Activated T-helper 9 cell treated with anti-CD3 and anti-CD28 coated beads, Interleukin-2, amount 50 U/mL, for 16 hours (primary cell): ENCODE measurements around the gene CAMK2N1.

Source experiments
- DNase-seq: peaks from one replicate; pipeline ENCODE4 v3.0.0-alpha.2; 2020; ENCODE audit warnings: low read depth

CAMK2N1 gene

DNA sequence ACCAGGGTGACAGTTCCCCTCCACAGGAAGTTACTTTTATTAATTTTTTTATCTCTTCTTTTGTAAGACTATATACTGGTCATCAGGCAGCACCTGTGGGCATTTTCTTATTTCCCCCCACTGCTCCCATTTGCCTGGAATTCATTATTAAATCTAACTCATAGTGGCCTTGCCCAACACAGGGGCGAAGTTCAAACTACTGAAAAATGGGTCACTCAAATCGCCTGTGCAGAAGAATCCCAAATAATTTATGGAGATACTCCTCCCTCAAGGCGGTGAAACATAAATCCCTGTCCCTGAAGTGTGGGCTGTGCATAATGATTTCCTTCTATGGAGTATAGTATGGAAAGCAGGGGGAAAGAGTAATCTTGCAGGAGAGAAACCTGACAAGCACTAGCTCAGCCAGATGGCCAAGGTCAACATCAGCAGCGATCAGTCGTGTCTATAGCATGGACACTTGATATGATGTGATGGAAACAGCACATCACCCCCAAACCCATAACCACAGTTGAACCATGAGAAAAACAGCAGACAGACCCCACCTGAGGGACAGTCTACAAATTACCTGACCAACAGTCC lies 7.9 kb downstream of the CAMK2N1 start:
- DNase-seq, result no peak

DNA sequence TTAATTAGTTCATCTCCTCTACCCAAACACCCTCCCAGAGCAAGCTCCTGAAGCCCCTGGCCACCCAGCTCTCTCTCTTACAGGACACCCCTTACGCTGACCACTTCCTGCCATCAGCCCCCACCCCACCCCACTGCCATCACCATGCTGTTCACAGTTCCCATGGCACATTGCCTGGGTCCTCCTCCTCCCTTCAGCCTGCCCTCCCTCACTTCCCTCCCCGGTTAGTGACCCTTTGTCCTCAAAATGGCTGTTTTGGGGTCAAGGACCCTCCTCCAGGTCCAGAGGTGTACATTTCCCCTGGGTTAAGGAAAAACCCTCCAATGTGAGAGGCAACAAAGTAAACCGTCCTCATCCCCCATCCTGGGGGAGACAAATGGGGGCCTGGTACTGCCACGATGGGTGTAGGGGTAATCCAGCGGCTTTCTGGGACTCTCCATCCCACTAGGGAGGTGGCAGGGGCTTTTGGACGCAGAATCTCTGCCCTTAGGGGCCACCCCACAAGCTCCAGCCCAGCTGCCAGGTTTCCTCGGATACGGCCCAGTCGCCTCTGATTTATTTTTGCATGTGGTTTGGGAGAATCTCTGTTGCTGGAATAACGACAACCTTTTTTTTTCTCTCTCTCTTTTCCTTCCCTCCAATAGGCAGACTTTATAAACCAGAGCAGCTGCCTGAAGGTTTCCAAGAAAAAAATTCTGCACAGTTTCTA lies 8.5 kb downstream of the CAMK2N1 start:
- DNase-seq, result no peak

DNA sequence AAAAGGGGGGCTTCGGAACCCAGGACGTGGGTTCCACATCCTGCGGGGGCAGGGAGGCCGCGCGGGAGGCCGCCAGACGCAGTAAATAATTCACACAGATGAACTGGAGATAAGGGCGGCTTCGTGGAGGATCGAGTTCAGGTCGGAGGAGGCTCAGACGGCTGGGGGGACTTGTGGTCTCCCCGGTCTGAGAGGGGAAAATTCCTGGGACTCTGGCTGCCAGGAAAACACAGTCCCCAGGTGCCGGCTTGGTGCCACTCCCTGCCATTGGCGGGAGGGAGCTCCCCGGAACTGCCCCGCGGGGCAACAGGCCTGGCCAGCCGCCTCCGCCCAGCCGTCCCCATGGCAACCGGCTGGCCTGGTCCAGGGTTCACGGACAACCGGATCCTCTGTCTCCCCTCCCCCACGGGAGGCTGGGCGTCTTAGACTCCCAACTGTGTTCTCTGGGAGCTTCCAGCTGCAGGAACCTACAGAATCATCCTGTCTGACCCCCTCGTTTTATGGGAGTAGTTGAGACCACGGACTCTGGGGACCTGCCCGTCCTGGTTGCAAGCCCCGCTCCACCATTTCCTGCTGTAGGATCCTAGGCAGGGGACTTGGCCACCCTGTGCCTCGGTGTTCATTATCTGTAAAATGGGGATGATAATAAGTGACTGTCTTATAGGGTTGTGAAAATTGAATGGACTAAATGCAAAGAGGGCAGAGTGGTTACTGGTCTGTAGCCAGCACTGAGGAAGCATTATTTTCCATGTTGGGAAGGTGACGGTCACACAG lies 9.6 kb downstream of the CAMK2N1 start:
- DNase-seq, result no peak

- no peak for DNase-seq
Observed at GRCh38 chr1:20474996-20475395, 11.0 kb downstream of the CAMK2N1 start.

GRCh38 chr1:20474333-20474975 lies 11.6 kb downstream of the CAMK2N1 start:
- DNase-seq, result no peak

GRCh38 chr1:20473894-20474293 lies 12.1 kb downstream of the CAMK2N1 start:
- DNase-seq, result no peak

DNA sequence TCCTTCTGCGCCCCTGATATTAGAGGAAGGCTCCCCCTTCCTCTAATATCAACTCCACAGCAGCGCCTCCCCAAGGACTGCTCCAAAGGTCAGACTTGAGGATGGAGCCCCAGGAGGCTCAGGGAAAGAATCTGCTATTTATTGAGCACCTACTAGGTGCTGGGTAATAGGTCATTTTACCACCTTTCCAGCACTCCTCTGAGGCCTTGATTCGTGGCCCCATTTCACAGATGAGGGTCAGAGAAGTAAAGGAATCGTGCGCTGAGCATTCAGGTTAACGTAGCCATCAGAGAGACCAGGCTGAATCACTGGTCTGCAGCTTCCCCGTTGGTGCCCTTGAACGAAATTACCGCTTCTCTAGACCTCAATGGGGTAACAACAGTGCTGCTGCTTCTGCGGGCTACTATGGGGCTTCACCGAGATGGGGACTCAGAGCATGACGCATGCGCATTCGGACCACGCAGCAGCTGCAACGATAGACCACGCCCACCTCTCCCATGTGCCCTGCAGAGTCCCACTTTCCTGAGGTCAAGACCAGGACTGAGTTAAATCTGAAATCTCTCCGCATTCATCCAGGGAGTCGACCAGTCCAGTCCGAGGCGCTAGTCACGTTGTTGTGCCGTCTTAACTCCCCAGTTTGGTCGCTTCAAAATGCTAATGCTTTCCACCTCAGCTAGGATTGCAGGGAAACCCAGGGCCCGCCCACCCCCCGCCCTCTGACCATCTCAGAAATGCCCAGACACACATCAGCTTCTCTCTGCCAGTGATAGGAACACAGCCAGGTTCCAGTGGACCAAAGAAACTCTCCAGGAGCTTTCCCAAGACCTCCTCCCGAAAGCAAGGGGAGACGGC lies 12.9 kb downstream of the CAMK2N1 start:
- DNase-seq, result no peak

- DNase-seq, result no peak
Observed at GRCh38 chr1:20472121-20472520, 13.9 kb downstream of the CAMK2N1 start.

DNA sequence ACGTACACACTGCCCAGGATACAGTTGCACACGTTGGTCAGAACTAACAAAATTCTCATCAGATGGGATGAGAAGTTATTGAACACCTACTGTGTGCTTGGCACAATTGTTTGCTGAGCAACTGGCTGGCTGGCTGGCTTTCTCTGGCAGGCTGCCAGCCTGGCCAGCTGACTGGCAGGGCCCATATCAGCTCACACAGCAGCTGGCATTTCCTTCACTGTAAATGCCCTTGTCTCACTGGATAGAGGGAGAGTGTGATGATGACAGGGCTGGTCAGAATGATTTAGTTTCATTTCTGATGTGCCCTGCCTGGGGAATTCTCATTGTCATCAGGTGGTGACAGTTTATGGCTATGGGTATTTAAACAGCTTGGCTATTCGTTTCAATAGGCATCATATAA lies 15.8 kb downstream of the CAMK2N1 start:
- no peak for DNase-seq

DNA sequence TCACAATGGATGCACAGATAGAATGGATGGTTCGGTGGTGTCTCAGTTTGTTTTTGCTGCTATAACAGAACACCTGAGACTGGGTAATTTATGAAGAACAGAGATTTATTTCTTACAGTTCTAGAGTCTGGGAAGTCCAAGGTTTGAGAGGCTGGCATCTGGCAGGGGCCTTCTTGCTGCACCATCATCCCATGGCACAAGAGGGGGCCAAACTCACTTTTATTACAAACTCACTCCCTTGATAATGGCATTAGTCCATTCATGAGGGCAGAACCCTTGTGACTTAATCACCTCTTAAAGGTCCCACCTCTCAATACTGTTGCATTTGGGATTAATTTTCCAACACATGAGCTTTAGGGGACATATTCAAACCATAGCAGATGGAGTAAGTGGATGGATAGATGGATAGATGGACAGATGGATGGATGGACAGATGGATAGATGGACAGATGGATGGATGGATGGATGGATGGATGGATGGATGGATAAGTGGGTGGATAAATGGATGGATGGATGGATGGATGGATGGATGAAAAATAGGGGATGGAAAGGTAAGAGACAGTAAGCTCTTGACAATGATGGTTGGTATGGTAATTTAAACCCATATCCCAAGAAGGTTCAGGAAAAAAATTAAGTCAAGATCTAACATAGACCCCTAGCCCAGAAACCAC lies 16.5 kb downstream of the CAMK2N1 start:
- DNase-seq, result no peak

GRCh38 chr1:20466273-20466672 lies 19.7 kb downstream of the CAMK2N1 start:
- DNase-seq, result no peak

DNA sequence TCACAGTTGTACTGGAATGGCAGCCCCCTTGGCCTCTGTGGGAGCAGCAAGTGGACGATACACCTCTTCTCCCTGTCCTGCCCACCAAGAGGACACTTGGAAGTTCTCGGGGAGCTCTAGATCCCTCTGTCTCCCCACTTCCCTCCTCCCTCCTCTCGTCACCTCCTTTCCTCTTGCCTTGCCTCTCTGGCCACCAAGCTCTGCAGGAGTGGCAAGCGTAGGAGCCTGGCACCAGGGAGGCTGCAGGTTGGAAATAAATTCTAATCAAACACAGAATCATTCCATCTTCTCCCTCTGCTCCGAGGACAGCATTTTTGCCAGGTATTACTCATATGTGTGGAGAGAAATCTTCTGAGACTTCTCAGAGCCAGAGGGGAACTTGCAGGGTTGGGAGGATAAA lies 20.8 kb downstream of the CAMK2N1 start:
- no peak for DNase-seq

DNA sequence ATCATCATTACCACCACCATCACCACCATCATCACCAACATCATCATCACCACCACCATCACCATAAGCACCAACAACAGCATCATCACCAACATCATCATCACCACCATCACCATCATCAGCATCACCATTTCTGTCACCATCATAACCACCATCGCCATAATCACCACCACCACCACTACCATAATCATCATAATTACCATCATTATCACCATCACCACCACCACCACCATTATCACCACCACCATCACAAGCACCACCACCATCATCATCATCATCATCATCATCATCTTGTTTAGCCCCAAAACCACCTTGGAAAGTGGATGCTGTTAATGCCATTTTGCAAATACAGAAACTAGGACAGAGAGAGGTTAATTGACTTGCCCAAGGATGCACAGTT lies 22.5 kb downstream of the CAMK2N1 start:
- no peak for DNase-seq

GRCh38 chr1:20462397-20462796 lies 23.6 kb downstream of the CAMK2N1 start:
- DNase-seq, result no peak

DNA sequence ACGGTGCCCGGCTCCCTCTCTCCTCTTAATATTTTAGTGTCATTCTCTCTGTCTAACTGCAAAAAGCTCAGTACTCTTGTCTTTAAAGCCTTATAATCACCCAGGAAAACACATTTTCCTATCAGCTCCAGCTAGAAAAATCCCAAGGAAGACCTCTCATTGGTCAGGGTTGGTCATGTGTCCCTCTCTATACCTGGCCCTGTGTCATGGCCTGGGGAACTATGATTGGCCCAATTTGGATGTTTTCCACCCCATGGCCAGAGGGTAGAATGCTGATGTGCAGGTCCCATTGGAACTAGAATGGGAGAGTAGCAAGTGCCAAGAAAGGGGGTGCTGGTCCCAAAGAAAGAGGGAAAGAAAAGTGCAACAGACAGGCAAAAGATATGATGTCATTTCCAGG lies 27.3 kb downstream of the CAMK2N1 start:
- no peak for DNase-seq

DNA sequence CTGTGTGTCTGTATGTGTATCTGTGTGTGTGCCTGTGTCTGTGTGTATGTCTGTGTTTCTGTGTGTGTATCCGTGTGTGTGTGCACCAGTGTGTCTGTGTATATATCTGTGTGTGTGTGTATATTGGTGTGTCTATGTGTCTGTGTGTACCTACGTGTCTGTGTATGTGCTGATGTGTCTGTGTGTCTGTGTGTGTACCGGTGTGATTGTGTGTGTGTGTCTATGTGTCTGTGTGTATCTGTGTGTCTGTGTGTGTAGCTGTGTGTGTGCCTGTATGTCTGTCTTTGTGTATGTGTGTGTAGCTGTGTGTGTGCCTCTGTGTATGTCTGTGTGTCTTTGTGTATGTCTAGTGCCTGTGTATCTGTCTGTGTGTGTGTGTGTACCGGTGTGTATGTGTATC lies 32.0 kb downstream of the CAMK2N1 start:
- DNase-seq, result no peak

DNA sequence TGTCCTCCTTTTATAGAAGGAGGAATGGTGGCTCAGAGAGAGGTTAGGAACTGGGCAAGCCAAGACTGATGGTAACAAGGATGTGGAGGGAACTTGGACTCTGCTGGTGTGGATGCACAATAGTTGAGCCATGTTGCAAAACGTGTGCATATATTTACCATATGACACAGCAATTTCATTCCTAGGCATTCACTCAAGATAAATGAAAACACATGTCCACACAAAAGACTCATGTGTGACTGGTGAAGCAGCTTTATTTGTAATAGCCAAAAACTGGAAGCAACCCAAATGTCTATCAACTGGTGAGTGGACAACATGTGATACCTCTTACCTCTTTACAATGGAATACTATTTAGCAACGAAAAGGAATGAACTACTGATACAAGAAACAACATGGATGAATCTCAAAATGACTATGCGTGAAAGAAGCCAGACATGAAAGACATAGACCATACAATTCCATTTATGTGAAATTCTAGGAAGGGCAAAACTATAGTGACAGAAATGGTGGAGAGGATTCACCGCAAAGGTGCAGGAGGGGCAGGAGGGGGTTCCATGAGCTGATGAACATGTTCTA lies 36.2 kb downstream of the CAMK2N1 start:
- no peak for DNase-seq

GRCh38 chr1:20448671-20449071 lies 37.3 kb downstream of the CAMK2N1 start:
- DNase-seq, result no peak

DNA sequence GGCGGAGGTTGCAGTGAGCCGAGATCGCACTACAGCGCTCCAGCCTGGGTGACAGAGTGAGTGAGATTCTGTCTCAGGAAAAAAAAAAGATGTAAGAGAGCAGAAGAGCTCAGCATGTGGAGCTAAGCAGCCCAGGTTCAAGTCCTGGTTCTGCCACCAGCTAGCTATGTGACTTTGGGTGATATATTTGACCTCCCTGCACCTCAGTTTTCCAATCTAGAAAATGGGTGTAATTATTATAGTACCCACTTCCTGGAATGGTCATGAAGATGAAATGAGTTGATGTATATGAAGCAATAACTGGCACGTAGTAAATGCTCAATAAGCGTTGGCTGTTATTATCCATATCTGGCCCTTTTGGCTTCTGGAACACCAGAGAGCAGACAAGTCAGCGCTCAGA lies 38.2 kb downstream of the CAMK2N1 start:
- DNase-seq, result no peak

- no peak for DNase-seq
Observed at GRCh38 chr1:20446796-20447195, 39.2 kb downstream of the CAMK2N1 start.

DNA sequence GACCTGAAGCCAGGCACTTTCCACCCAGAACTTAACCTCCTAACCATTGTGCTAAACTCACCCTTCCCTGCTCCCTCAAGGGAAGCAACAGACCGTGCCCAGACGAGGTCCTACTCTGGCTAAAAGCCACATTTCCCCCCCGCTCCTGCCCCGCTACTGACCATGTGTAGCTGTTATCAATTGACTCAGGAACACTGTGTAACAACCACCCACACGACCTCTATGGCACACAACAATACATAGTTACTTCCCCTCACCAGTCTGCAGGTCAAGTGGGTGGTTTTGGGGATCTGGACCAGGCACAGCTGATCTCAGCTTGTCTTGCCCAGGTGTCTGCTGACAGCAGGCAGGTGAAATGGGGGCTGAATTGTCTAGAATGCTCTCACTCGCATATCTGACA lies 40.1 kb downstream of the CAMK2N1 start:
- DNase-seq, result no peak
